HG02763 (cell line): Measurements from ENCODE around the gene ITIH4.

Experiments
- ATAC-seq: cut with Tn5 transposase; IDR thresholded peaks from one replicate; pipeline ENCODE4 v1.9.1; 2021; ENCODE audit warnings: mild to moderate bottlenecking, moderate library complexity; ENCODE audit not compliant: unreplicated experiment

ITIH4 gene

GRCh38 chr3:52805270-52806039, 25.0 kb downstream of the ITIH4 start:
- ATAC-seq: no peak

GRCh38 chr3:52801839-52802238, 28.6 kb downstream of the ITIH4 start:
- no peak for ATAC-seq

- no peak for ATAC-seq
Measured at GRCh38 chr3:52800079-52800478, 30.4 kb downstream of the ITIH4 start.

GRCh38 chr3:52798978-52799476, 31.4 kb downstream of the ITIH4 start:
- ATAC-seq: no peak

- ATAC-seq: no peak
Measured at GRCh38 chr3:52798376-52798977, 32.0 kb downstream of the ITIH4 start.

DNA sequence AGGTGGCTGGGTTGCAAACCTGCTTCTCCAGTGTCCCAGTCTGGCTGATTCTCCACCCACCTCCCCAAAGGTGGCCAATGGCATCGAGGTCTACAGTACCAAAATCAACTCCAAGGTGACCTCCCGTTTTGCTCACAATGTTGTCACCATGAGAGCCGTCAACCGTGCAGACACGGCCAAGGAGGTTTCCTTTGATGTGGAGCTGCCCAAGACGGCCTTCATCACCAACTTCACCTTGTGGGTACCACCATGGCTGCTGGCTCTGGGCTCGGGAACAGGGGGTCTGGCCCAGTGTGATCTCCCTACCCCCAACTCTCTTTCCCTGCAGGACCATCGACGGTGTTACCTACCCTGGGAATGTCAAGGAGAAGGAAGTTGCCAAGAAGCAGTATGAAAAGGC, 34.1 kb downstream of the ITIH4 start:
- no peak for ATAC-seq

- ATAC-seq: no peak
Measured at GRCh38 chr3:52795298-52795900, 35.1 kb downstream of the ITIH4 start.

DNA sequence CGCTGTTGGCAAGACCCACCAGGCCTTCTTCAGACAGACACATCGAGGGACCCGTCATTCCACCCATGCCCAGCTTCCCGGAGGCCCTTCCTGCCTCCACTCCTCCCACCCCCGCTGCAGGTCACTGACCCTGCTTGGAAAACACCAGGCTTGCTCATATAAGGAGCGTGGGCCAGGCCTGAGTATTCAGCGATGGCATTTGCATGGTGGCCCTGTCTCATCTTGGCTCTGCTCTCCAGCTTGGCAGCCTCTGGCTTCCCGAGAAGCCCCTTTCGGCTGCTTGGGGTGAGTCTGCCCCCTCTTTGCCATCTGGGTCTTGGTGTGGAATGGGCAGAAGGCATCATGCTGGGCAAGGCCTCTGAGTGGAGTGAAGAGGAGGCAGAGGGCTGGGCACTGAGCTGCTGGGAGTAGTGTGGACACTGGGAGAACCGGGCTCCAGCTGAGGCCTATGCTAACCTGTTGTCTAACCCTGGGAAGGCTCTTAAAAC, 35.8 kb downstream of the ITIH4 start, which contains the start of gene ITIH3:
Gene ITIH3 (plus strand): TSS at position 185 of the 488 bp plus-strand sequence. CDS start 8 bp downstream, at position 193.
- ATAC-seq: no peak

- no peak for ATAC-seq
Measured at GRCh38 chr3:52793702-52794611, 36.5 kb downstream of the ITIH4 start.

DNA sequence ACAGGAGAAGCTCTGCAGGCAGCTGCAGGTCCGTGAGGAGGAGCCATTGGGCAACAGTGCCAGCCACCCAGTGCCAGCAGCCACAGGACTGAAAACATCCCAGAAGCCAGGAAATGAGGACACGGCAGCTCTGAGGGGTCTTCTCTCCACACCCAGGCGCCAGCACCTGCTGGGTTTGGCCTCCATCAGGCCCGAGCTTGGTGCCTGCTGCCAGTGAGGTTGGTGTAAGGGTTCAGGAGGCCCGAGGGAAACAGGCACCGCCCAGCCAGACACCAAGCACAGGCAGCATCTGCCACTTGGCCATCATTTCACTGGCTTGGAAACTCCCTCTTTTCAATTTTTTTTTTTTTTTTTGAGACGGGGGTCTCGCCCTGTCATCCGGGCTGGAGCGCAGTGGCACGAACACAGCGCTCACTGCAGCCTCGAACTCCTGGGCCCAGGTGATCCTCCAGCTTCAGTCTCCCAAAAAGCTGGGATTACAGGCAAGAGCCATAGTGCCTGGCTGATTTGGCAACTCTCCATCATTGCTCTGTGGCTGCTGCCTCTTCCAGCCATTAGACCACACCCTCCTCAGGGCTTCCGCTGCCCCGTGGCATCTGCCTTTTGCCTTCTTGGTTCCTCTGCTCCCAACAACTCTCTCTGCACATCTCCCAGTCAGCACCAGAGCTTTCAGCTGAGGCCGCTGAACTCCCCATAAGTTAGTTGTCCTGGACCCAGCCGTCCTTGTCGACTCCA, 37.3 kb downstream of the ITIH4 start:
- no peak for ATAC-seq

DNA sequence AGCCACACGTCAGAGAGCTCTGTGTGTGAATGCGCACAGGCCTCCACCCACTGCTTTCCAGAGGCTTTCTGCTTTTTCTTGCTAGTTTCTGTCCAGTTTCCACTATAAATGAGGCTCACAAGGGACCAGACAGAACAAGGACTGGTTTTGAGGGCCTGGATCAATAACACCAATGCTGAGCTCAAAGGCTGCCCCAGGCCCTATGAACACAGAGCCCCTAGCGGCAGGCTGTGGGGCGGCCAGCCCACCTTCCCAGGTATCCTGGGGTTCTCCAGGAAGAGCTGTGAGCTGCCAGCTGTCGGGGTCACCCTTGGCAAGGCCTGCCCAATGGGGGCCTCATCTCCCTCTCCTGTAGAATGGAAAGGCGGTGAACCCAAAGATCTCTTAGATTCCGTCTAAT, 38.1 kb downstream of the ITIH4 start:
- ATAC-seq: no peak

GRCh38 chr3:52791928-52792327, 38.5 kb downstream of the ITIH4 start:
- no peak for ATAC-seq

DNA sequence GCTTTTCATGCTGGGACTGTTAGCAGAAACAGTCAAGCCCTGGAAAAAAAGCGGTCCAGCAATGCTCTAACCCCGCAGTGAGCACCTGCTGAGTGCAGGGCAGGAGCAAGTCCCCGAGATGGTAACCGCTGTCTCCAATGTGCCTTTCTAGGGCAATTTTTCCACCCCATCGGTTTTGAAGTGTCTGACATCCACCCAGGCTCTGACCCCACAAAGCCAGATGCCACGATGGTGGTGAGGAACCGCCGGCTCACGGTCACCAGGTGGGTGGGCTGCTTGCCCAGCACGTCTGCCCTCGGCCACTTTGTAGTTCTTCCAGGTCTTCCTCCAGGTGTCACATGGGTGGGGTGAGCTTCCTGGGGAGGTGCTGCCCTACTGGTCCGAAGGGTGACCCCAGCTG, 39.1 kb downstream of the ITIH4 start:
- ATAC-seq: no peak

DNA sequence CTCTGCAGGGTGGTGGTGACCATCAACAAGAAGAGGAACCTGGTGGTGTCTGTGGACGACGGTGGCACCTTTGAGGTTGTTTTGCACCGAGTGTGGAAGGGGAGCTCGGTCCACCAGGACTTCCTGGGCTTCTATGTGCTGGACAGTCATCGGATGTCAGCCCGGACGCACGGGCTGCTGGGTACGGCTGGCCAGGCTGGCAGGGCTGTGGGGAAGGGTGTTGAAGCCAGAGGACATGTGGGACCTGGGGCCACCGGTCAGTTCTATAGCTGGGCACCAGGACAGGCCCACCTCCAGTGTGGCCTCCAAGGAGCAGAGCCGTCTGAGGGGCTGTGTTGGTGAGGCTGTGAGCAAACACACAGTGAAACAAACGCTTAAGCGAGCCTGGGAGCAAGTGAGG, 39.7 kb downstream of the ITIH4 start:
- ATAC-seq: no peak

DNA sequence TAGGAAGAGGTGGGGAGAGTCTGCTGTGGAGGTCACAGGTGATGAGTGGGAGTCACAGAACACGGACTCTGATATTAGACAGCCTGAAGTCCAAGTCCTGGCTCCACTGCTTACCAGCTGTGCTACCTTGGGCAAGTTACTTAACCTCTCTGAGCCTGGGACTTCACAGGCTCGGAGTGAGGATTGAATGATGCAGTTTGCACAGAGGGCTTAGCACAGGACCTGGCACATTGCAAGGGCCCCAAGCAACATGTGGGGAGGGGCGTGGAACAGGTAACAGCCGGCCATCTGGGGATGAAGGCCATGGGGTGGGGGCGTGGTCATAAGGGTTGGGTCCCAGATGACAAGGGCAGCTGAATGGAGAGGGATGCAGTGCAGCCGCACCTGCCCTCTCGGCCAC, 40.1 kb downstream of the ITIH4 start:
- ATAC-seq: no peak

DNA sequence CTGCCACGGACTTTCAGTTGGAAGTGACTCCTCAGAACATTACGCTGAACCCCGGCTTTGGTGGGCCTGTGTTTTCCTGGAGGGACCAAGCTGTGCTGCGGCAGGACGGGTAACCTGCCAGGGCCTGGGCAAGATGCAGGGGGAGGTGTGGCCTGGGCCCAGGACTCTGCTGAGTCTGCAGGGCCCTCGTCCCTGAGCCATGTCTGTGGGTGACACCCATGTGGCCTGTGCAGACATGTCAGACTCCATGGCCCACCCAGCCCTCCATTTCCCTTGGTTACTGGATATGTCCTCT, 40.8 kb downstream of the ITIH4 start:
- no peak for ATAC-seq

DNA sequence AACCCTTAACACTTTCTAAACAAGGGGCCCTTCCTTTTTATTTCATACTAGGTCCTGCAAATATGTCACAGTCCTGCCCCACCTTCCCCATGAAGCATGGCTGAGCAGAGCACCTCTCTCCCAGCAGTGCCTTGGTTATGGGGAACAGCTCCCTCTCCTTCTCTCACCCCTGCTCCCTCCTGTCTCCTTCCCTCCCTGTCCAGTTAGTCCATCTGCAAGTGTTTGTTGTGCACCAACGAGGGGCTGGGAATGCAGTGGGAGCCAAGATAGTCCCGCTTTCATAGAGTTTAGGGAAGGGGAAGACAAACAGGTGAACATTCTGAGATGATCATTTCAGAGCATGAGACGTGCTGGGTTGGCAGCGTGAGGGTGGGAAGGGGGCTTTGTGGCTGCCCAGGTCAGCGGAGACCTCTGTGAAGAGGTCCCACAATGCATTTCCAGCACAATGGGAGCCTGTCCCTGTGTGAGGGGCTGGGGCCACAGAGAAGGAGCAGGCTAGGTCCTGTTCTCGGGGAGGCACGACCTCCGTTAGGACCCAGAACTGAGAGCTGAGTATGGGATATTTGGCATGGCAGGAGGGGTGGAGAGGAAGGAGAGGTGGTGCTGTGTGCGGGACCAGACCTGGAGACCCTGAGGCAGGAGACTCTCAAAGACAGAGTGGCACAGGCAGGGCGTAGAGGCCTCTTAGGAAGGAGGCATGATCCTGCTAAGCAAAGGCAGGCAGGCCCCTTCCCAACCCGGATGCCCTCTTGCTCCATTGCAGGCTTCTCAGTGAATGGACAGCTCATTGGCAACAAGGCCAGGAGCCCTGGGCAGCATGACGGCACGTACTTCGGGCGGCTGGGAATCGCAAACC, 41.4 kb downstream of the ITIH4 start:
- ATAC-seq: no peak

DNA sequence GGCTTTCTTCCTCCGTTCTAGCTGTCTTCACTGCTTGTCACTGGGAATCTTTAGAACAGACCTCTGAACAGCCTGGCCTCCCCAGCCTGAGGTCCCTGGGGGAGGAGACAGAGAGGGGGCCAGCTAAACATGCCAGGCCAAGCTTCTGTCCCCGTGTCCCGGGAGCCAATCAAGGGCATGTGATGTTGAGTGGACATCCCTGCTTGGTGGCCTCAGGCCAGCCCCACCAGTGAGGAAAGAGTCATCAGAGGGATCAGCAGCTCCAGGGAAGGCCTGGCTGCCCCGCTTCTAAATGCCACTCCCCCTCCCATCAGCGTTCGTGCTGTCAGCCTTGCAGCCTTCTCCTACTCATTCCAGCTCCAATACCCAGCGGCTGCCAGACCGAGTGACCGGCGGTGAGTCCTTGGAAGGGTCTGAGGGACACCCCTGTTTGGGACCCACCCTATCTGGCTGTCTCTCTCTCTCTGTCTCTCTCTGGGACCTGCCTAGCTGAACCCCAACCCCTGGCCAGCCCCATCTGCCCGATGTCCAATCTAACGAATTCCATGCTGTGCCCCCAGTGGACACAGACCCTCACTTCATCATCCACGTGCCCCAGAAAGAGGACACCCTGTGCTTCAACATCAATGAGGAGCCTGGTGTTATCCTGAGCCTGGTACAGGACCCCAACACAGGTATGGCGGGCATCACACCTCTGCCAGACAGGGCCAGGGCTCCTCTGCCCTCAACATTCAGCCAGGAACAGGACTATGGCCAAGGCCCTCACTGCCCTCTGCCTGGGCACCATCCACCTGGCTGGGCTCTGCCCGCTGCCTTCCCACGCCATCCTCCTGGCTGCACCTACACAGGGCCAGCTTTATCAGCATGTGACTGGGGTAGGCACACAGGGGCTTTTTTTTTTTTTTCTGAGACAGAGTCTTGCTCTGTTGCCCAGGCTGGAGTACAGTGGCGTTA, 42.5 kb downstream of the ITIH4 start:
- no peak for ATAC-seq
